Measurements from ENCODE around the gene BCKDHA. TPM values are rescaled to one million over a fixed set of nuclear protein-coding genes. Genes with fewer than 3 reads are reported as not detected.

The BCKDHA gene
- total RNA-seq, 3 donors from 2014 or later: 23.7 to 29.1 (median 26.7) TPM

GRCh38 chr19:41421973-41422372 lies 24.4 kb downstream of the BCKDHA start:
- no peak for ATAC-seq
- Mint-ChIP-seq H3K27me3 (ENCODE audit: low read depth) (no peaks in the 10 kb centered on the region), H3K4me3 (no peak overlapping the region), H3K9me3 (no peaks in the 10 kb centered on the region), H3K4me1 (ENCODE audit: low read depth) (peaks cover 7% of the 10 kb centered on the region), H3K36me3 (ENCODE audit: insufficient read depth) (peaks cover 27% of the 10 kb centered on the region)
- DNase-seq: no peak

GRCh38 chr19:41422456-41422855 lies 24.8 kb downstream of the BCKDHA start:
- DNase-seq: no peak
- H3K36me3 Mint-ChIP-seq (ENCODE audit: insufficient read depth): peaks cover 24% of the 10 kb centered on the region
- no peaks in the 10 kb centered on the region for H3K27me3 Mint-ChIP-seq (ENCODE audit: low read depth)
- no peak for ATAC-seq
- peaks cover 10% of the 10 kb centered on the region for H3K4me1 Mint-ChIP-seq (ENCODE audit: low read depth)
- no peak overlapping the region for H3K4me3 Mint-ChIP-seq
- no peaks in the 10 kb centered on the region for H3K9me3 Mint-ChIP-seq

- Mint-ChIP-seq H3K4me3 (no peak overlapping the region), H3K4me1 (ENCODE audit: low read depth) (peaks cover 15% of the 10 kb centered on the region), H3K9me3 (no peaks in the 10 kb centered on the region), H3K36me3 (ENCODE audit: insufficient read depth) (peaks cover 24% of the 10 kb centered on the region), H3K27me3 (ENCODE audit: low read depth) (no peaks in the 10 kb centered on the region)
- ATAC-seq (no peak), DNase-seq (no peak)
These were observed 25.3 kb downstream of the BCKDHA start for GRCh38 chr19:41422955-41423354.

GRCh38 chr19:41424335-41425173 lies 26.9 kb downstream of the BCKDHA start:
- ATAC-seq (no peak), DNase-seq (no peak)

GRCh38 chr19:41425174-41426115 lies 27.8 kb downstream of the BCKDHA start:
- H3K4me3 Mint-ChIP-seq: no peak overlapping the region
- no peaks in the 10 kb centered on the region for H3K9me3 Mint-ChIP-seq
- peaks cover 26% of the 10 kb centered on the region for H3K4me1 Mint-ChIP-seq (ENCODE audit: low read depth)

More at GRCh38 chr19:41424335-41425173, 26.9 kb downstream of the BCKDHA start:
- Mint-ChIP-seq H3K9me3 (no peaks in the 10 kb centered on the region), H3K36me3 (ENCODE audit: insufficient read depth) (peaks cover 17% of the 10 kb centered on the region), H3K4me1 (ENCODE audit: low read depth) (peaks cover 26% of the 10 kb centered on the region), H3K4me3 (no peak overlapping the region), H3K27me3 (ENCODE audit: low read depth) (no peaks in the 10 kb centered on the region)

GRCh38 chr19:41426116-41426841 lies 28.7 kb downstream of the BCKDHA start:
- H3K27me3 Mint-ChIP-seq (ENCODE audit: low read depth): no peaks in the 10 kb centered on the region
- ATAC-seq: no peak
- peaks cover 12% of the 10 kb centered on the region for H3K36me3 Mint-ChIP-seq (ENCODE audit: insufficient read depth)
- H3K4me1 Mint-ChIP-seq (ENCODE audit: low read depth): peaks cover 28% of the 10 kb centered on the region
- no peaks in the 10 kb centered on the region for H3K9me3 Mint-ChIP-seq
- H3K4me3 Mint-ChIP-seq: no peak overlapping the region
- no peak for DNase-seq

More at GRCh38 chr19:41425174-41426115, 27.8 kb downstream of the BCKDHA start:
- Mint-ChIP-seq H3K27me3 (ENCODE audit: low read depth) (no peaks in the 10 kb centered on the region), H3K36me3 (ENCODE audit: insufficient read depth) (peaks cover 12% of the 10 kb centered on the region)
- ATAC-seq (no peak), DNase-seq (no peak)

- ATAC-seq (peak; percentile 66 to 68), DNase-seq (peak; percentile 30)
- peaks cover 28% of the 10 kb centered on the region for H3K4me1 Mint-ChIP-seq (ENCODE audit: low read depth)
- H3K27me3 Mint-ChIP-seq (ENCODE audit: low read depth): no peaks in the 10 kb centered on the region
- H3K4me3 Mint-ChIP-seq: peak within 1 kb of the TSS; percentile 79
- no peaks in the 10 kb centered on the region for H3K9me3 Mint-ChIP-seq
- peaks cover 14% of the 10 kb centered on the region for H3K36me3 Mint-ChIP-seq (ENCODE audit: insufficient read depth)
These were observed 29.5 kb downstream of the BCKDHA start, which contains the start of gene B3GNT8 for GRCh38 chr19:41426952-41427646. B3GNT8 (minus strand) TSS chr19:41427374; CDS start chr19:41426778, 596 bp downstream.

GRCh38 chr19:41427647-41428480 lies 30.2 kb downstream of the BCKDHA start:
- no peaks in the 10 kb centered on the region for H3K9me3 Mint-ChIP-seq
- no peaks in the 10 kb centered on the region for H3K27me3 Mint-ChIP-seq (ENCODE audit: low read depth)
- ATAC-seq (peak; percentile 51 to 53), DNase-seq (no peak)
- peaks cover 28% of the 10 kb centered on the region for H3K4me1 Mint-ChIP-seq (ENCODE audit: low read depth)
- peaks cover 13% of the 10 kb centered on the region for H3K36me3 Mint-ChIP-seq (ENCODE audit: insufficient read depth)
- H3K4me3 Mint-ChIP-seq: peak overlapping the region; percentile 79

- Mint-ChIP-seq H3K4me3 (peak overlapping the region; percentile 24), H3K4me1 (ENCODE audit: low read depth) (peaks cover 28% of the 10 kb centered on the region), H3K36me3 (ENCODE audit: insufficient read depth) (peaks cover 13% of the 10 kb centered on the region), H3K9me3 (no peaks in the 10 kb centered on the region), H3K27me3 (ENCODE audit: low read depth) (no peaks in the 10 kb centered on the region)
- DNase-seq: no peak
- no peak for ATAC-seq
These were observed 30.9 kb downstream of the BCKDHA start for GRCh38 chr19:41428481-41428859.

- no peak overlapping the region for H3K4me3 Mint-ChIP-seq
- H3K4me1 Mint-ChIP-seq (ENCODE audit: low read depth): peaks cover 28% of the 10 kb centered on the region
- no peak for DNase-seq
- ATAC-seq: no peak
- H3K27me3 Mint-ChIP-seq (ENCODE audit: low read depth): no peaks in the 10 kb centered on the region
- no peaks in the 10 kb centered on the region for H3K9me3 Mint-ChIP-seq
- H3K36me3 Mint-ChIP-seq (ENCODE audit: insufficient read depth): peaks cover 16% of the 10 kb centered on the region
These were observed 33.3 kb downstream of the BCKDHA start for GRCh38 chr19:41430922-41431321.

- peaks cover 19% of the 10 kb centered on the region for H3K36me3 Mint-ChIP-seq (ENCODE audit: insufficient read depth)
- peaks cover 25% of the 10 kb centered on the region for H3K4me1 Mint-ChIP-seq (ENCODE audit: low read depth)
- DNase-seq (no peak), ATAC-seq (no peak)
- H3K9me3 Mint-ChIP-seq: no peaks in the 10 kb centered on the region
- H3K4me3 Mint-ChIP-seq: no peak overlapping the region
- no peaks in the 10 kb centered on the region for H3K27me3 Mint-ChIP-seq (ENCODE audit: low read depth)
These were observed 34.1 kb downstream of the BCKDHA start for GRCh38 chr19:41431426-41432386.

- no peak for DNase-seq
- Mint-ChIP-seq H3K4me1 (ENCODE audit: low read depth) (peaks cover 21% of the 10 kb centered on the region), H3K9me3 (no peaks in the 10 kb centered on the region), H3K27me3 (ENCODE audit: low read depth) (no peaks in the 10 kb centered on the region), H3K36me3 (ENCODE audit: insufficient read depth) (peaks cover 24% of the 10 kb centered on the region), H3K4me3 (no peak overlapping the region)
- ATAC-seq: no peak
These were observed 35.6 kb downstream of the BCKDHA start for GRCh38 chr19:41433171-41433570.
